Thoracic aorta (tissue), 2 donors: ENCODE results near the gene ADARB2. TPM values are rescaled to one million over a fixed set of nuclear protein-coding genes. Genes with fewer than 3 reads are reported as not detected.

Experiments used
- ATAC-seq: fragments of 150-250 bp; one replicate; pipeline ENCODE4 v1.8.0; 2017; ENCODE audit warnings: low read depth; ENCODE audit not compliant: insufficient number of reproducible peaks, low FRiP score
- DNase-seq: peaks from one replicate; pipeline ENCODE4 v3.0.0-alpha.2; 2020; ENCODE audit warnings: low spot score
- H3K27ac ChIP-seq, 2 donors: fragments of 200-600 bp; sonication (generic); 1 replicate in 1 of 2; 2 replicates in 1 of 2; pipeline ENCODE4 v1.5.1; 2016; ENCODE audit warnings: mild to moderate bottlenecking in 2 of 2, moderate library complexity in 2 of 2
- H3K27me3 ChIP-seq: fragments of 200-600 bp; sonication (generic); replicated peaks from 2 replicates; pipeline ENCODE4 v1.6.0; 2016; ENCODE audit warnings: mild to moderate bottlenecking; ENCODE audit not compliant: insufficient read depth
- H3K36me3 ChIP-seq: fragments of 200-600 bp; sonication (generic); one replicate; pipeline ENCODE4 v1.5.1; 2016
- H3K4me1 ChIP-seq, 2 donors: fragments of 200-600 bp; sonication (generic); 1 replicate in 1 of 2; 2 replicates in 1 of 2; pipeline versions ENCODE4 v1.5.1 to v1.6.0; 2016; ENCODE audit warnings: low read depth in 2 of 2, mild to moderate bottlenecking in 1 of 2; ENCODE audit not compliant: control insufficient read depth in 1 of 2
- H3K4me3 ChIP-seq: fragments of 200-600 bp; sonication (generic); 2 replicates; pipeline ENCODE4 v1.5.1; 2016; ENCODE audit warnings: mild to moderate bottlenecking
- H3K9me3 ChIP-seq: fragments of 200-600 bp; sonication (generic); 2 replicates; pipeline ENCODE4 v1.5.1; 2016
- CTCF ChIP-seq: fragments of 200-600 bp; sonication (generic); IDR thresholded peaks from one replicate; pipeline ENCODE4 v1.5.1; 2019; ENCODE audit warnings: antibody characterized with exemption
- total RNA-seq, 2 donors: library from RNA; depleted of rRNA; stranded (reverse); fragments of >200 nt; gene quantifications; one replicate each; pipeline versions ENCODE4 v1.1.0 to v1.2.3, GENCODE V29; 2016

Gene ADARB2
- total RNA-seq, 2 donors from 2014 or later = 0.71 to 3.1 TPM

- Histone ChIP-seq H3K27ac (no peak overlapping the region), H3K4me1 (no peaks in the 10 kb centered on the region), H3K4me3 (no peak overlapping the region), H3K36me3 (no peaks in the 10 kb centered on the region), H3K27me3 (no peaks in the 10 kb centered on the region), H3K9me3 (no peaks in the 10 kb centered on the region)
- ATAC-seq = no peak
- no peak for TF ChIP-seq CTCF
- no peak for DNase-seq
Observed at GRCh38 chr10:1642600-1643160, 94.6 kb downstream of the ADARB2 start.

GRCh38 chr10:1641402-1641801 is 95.9 kb downstream of the ADARB2 start:
- ATAC-seq (no peak), DNase-seq (no peak)
- no peak overlapping the region for H3K4me3 ChIP-seq
- no peaks in the 10 kb centered on the region for H3K36me3 ChIP-seq
- no peak overlapping the region for H3K27ac ChIP-seq
- H3K9me3 ChIP-seq = no peaks in the 10 kb centered on the region
- TF ChIP-seq CTCF = no peak
- no peaks in the 10 kb centered on the region for H3K27me3 ChIP-seq
- no peaks in the 10 kb centered on the region for H3K4me1 ChIP-seq

DNA sequence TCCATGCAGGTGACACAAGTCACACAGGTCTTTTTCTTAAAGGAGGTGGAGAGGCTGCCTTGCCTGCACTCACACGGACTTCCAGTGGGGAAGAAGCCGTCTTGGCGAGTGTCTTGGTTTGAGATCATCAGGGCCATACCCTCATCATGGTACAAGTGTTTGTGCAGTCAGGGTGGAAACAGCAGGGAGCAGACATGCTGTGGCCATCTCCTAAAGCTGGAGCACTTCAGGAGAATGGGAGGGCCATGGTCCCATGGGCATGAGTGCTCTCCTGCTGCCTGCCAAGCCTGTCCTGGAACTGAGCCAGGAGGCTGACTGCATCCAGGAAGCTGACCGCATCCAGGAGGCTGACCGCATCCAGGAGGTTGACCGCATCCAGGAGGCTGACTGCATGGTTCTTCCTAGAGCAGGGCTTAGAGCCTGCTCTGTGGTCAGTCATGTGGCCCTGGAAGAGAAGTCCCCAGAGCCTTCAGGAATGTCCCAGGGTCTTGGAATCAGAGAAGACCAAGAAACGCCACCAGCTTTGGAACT is 98.4 kb downstream of the ADARB2 start:
- no peak overlapping the region for H3K27ac ChIP-seq
- no peaks in the 10 kb centered on the region for H3K4me1 ChIP-seq
- ATAC-seq = no peak
- no peaks in the 10 kb centered on the region for H3K36me3 ChIP-seq
- no peak for DNase-seq
- H3K9me3 ChIP-seq = no peaks in the 10 kb centered on the region
- TF ChIP-seq CTCF = no peak
- H3K27me3 ChIP-seq = no peaks in the 10 kb centered on the region
- no peak overlapping the region for H3K4me3 ChIP-seq

GRCh38 chr10:1635340-1635739 is 102.0 kb downstream of the ADARB2 start:
- H3K36me3 ChIP-seq = no peaks in the 10 kb centered on the region
- no peak overlapping the region for H3K27ac ChIP-seq
- ATAC-seq (no peak), DNase-seq (no peak)
- H3K9me3 ChIP-seq = no peaks in the 10 kb centered on the region
- no peak for TF ChIP-seq CTCF
- H3K4me3 ChIP-seq = no peak overlapping the region
- no peaks in the 10 kb centered on the region for H3K4me1 ChIP-seq
- H3K27me3 ChIP-seq = no peaks in the 10 kb centered on the region

DNA sequence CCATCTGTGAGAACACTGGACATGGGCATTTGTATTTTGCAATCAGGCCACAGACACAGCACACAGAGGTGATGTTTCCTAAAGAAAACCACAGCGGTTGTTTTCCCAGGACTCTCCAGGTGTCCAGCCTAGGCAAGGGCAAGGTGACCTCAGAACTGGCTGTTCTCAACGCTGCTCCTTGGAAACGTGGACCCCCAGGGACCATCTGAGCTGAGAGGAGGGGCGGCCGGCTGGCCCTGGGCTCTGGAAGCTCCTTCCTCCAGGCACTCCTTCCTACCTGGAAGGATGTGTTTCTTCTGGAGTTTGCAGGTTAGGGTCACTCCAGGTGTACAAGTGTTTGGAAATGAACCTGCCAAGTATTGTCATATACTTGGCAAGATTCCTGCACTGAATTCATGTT is 103.1 kb downstream of the ADARB2 start:
- no peak for TF ChIP-seq CTCF
- Histone ChIP-seq H3K9me3 (no peaks in the 10 kb centered on the region), H3K4me3 (no peak overlapping the region), H3K36me3 (no peaks in the 10 kb centered on the region), H3K27ac (no peak overlapping the region), H3K4me1 (no peaks in the 10 kb centered on the region), H3K27me3 (no peaks in the 10 kb centered on the region)
- DNase-seq = no peak
- no peak for ATAC-seq
